H1 (cell line): ENCODE measurements around the gene FRMD4A. TPM values are rescaled to one million over a fixed set of nuclear protein-coding genes. Genes with fewer than 3 reads are reported as not detected.

ENCODE experiments used
- CTCF ChIA-PET: fragments of 300-600 bp; sonication (Branson Sonifier 250); formaldehyde crosslinking; loops from one replicate; lab custom pipeline; 2021; ENCODE audit not compliant: partially characterized antibody; lab: Charles Lee
- POLR2A ChIA-PET: fragments of 300-600 bp; sonication (Branson Sonifier 250); formaldehyde crosslinking; loops from one replicate; lab custom pipeline; 2021; ENCODE audit warnings: inconsistent platforms; ENCODE audit not compliant: partially characterized antibody; lab: Charles Lee
- DNase-seq, 2 experiments: peaks; one replicate each; pipeline versions ENCODE4 v3.0.0 to v3.0.0-alpha.2; 2010 to 2022; ENCODE audit warnings: low spot score in 2 of 2, low read depth in 1 of 2, mixed read lengths in 1 of 2
- FAIRE-seq: peaks from 2 replicates; lab custom pipeline; 2011; peaks lifted over from hg19 to GRCh38; lab: Jason Lieb, UNC
- H2AFZ ChIP-seq: 2 replicates; pipeline ENCODE4 v1.8.1; 2012; ENCODE audit warnings: low read length, inconsistent platforms
- H2AK5ac ChIP-seq: 2 replicates; pipeline ENCODE4 v1.6.1; 2013; ENCODE audit warnings: low read depth, low read length
- H2BK120ac ChIP-seq: replicated peaks from 2 replicates; pipeline ENCODE3; 2013; ENCODE audit warnings: low read depth, low read length, inconsistent platforms
- H2BK12ac ChIP-seq: 2 replicates; pipeline ENCODE4 v1.6.1; 2013; ENCODE audit warnings: low read depth, low read length
- H2BK15ac ChIP-seq: 2 replicates; pipeline ENCODE4 v1.6.1; 2013; ENCODE audit warnings: low read length
- H2BK20ac ChIP-seq: 2 replicates; pipeline ENCODE4 v1.6.1; 2013; ENCODE audit warnings: low read length
- H2BK5ac ChIP-seq: 2 replicates; pipeline ENCODE4 v1.6.1; 2013; ENCODE audit warnings: low read depth, low read length
- H3K14ac ChIP-seq: 2 replicates; pipeline ENCODE4 v1.6.1; 2013; ENCODE audit warnings: inconsistent platforms; ENCODE audit not compliant: insufficient read length
- H3K18ac ChIP-seq: 2 replicates; pipeline ENCODE4 v1.6.1; 2013; ENCODE audit warnings: low read length; ENCODE audit errors: extremely low read depth
- H3K23ac ChIP-seq: 2 replicates; pipeline ENCODE4 v1.6.1; 2013; ENCODE audit warnings: inconsistent platforms; ENCODE audit not compliant: insufficient read length
- H3K23me2 ChIP-seq: 2 replicates; pipeline ENCODE4 v1.6.1; 2013; ENCODE audit warnings: low read depth, low read length
- H3K27ac ChIP-seq: 2 replicates; pipeline ENCODE4 v1.6.1; 2011; ENCODE audit warnings: low read depth, low read length, inconsistent platforms
- H3K27me3 ChIP-seq, 4 experiments: replicated peaks in 1 of 4; 1 replicate in 1 of 4; 2 replicates in 3 of 4; pipeline versions ENCODE4 v1.6.1 to v1.8.1; 2011 to 2013; ENCODE audit warnings: low read length in 3 of 4, mild to moderate bottlenecking in 3 of 4, inconsistent platforms in 2 of 4, mixed read lengths in 2 of 4, moderate library complexity in 1 of 4; ENCODE audit not compliant: control insufficient read depth in 3 of 4, insufficient read depth in 3 of 4; ENCODE audit errors: extremely low read depth in 1 of 4
- H3K36me3 ChIP-seq, 4 experiments: 2 replicates each; pipeline versions ENCODE4 v1.6.1 to v1.8.1; 2011 to 2013; ENCODE audit warnings: mild to moderate bottlenecking in 4 of 4, low read length in 3 of 4, moderate library complexity in 2 of 4, control low read depth in 1 of 4, inconsistent platforms in 1 of 4; ENCODE audit not compliant: insufficient read depth in 4 of 4, control insufficient read depth in 2 of 4
- H3K4ac ChIP-seq: replicated peaks from 2 replicates; pipeline ENCODE3; 2013; ENCODE audit warnings: low read length, low read depth, mixed read lengths, inconsistent platforms; ENCODE audit not compliant: insufficient read length
- H3K4me1 ChIP-seq, 4 experiments: replicated peaks in 1 of 4; 1 replicate in 1 of 4; 2 replicates in 3 of 4; pipeline versions ENCODE4 v1.6.1 to v1.8.1; 2011 to 2013; ENCODE audit warnings: low read length in 3 of 4, inconsistent platforms in 2 of 4, mixed read lengths in 1 of 4; ENCODE audit not compliant: insufficient read depth in 4 of 4, control insufficient read depth in 3 of 4
- H3K4me2 ChIP-seq, 2 experiments: 2 replicates each; pipeline versions ENCODE4 v1.6.1 to v1.8.1; 2011 to 2013; ENCODE audit warnings: low read depth in 2 of 2, low read length in 2 of 2, control low read depth in 1 of 2, inconsistent platforms in 1 of 2, mild to moderate bottlenecking in 1 of 2; ENCODE audit not compliant: insufficient read depth in 1 of 2
- H3K4me3 ChIP-seq, 4 experiments: fragments of 200-600, 300-600 bp in 1 of 4; sonication (generic), shearing (Covaris generic), sonication (Bioruptor Twin) in 1 of 4; 2 replicates each; pipeline versions ENCODE4 v1.5.1 to v1.8.1; 2011 to 2016; ENCODE audit warnings: low read length in 4 of 4, low read depth in 3 of 4, control low read depth in 2 of 4, inconsistent platforms in 2 of 4, mild to moderate bottlenecking in 2 of 4, mixed read lengths in 1 of 4, moderate library complexity in 1 of 4; ENCODE audit not compliant: insufficient read depth in 2 of 4; ENCODE audit errors: extremely low read depth in 1 of 4
- H3K56ac ChIP-seq: replicated peaks from 2 replicates; pipeline ENCODE3; 2013; ENCODE audit warnings: low read depth, mild to moderate bottlenecking, mixed read lengths, low read length, inconsistent platforms; ENCODE audit not compliant: insufficient read length
- H3K79me1 ChIP-seq: 2 replicates; pipeline ENCODE4 v1.6.1; 2013; ENCODE audit warnings: low read depth, low read length, control low read depth
- H3K79me2 ChIP-seq, 2 experiments: 2 replicates each; pipeline versions ENCODE4 v1.6.1 to v1.8.1; 2012 to 2013; ENCODE audit warnings: low read length in 2 of 2, mild to moderate bottlenecking in 2 of 2, inconsistent platforms in 1 of 2; ENCODE audit not compliant: insufficient read depth in 2 of 2, control insufficient read depth in 1 of 2
- H3K9ac ChIP-seq, 4 experiments: replicated peaks in 1 of 4; 1 replicate in 1 of 4; 2 replicates in 3 of 4; pipeline versions ENCODE4 v1.6.1 to v1.8.1; 2011 to 2013; ENCODE audit warnings: low read depth in 3 of 4, low read length in 3 of 4, control low read depth in 2 of 4, mild to moderate bottlenecking in 2 of 4, moderate library complexity in 2 of 4, inconsistent platforms in 1 of 4; ENCODE audit errors: extremely low read depth in 1 of 4
- H3K9me3 ChIP-seq, 2 experiments: 2 replicates each; pipeline versions ENCODE4 v1.6.1 to v1.8.1; 2012 to 2013; ENCODE audit warnings: mild to moderate bottlenecking in 2 of 2, moderate library complexity in 2 of 2, control low read depth in 1 of 2, inconsistent platforms in 1 of 2, low read depth in 1 of 2, low read length in 1 of 2, mixed read lengths in 1 of 2; ENCODE audit not compliant: insufficient read depth in 2 of 2
- H4K20me1 ChIP-seq, 2 experiments: replicated peaks in 1 of 2; 2 replicates each; pipeline versions ENCODE3 to v1.8.1; 2011 to 2013; ENCODE audit warnings: inconsistent platforms in 2 of 2, low read length in 2 of 2, mild to moderate bottlenecking in 1 of 2; ENCODE audit not compliant: insufficient read depth in 2 of 2, control insufficient read depth in 1 of 2
- H4K5ac ChIP-seq: 2 replicates; pipeline ENCODE4 v1.6.1; 2013; ENCODE audit warnings: low read length, low read depth, mixed read lengths, inconsistent platforms; ENCODE audit not compliant: insufficient read length
- H4K8ac ChIP-seq: 2 replicates; pipeline ENCODE4 v1.8.0; 2013; ENCODE audit warnings: mild to moderate bottlenecking, moderate library complexity, low read length, inconsistent platforms; ENCODE audit not compliant: insufficient read depth; ENCODE audit errors: extremely low read depth
- H4K91ac ChIP-seq: replicated peaks from 2 replicates; pipeline ENCODE3; 2013; ENCODE audit warnings: low read length, mixed read lengths, inconsistent platforms; ENCODE audit not compliant: insufficient read length
- ASH2L ChIP-seq: fragments of 200-600, 300-600 bp; sonication (generic); IDR thresholded peaks from one replicate; pipeline ENCODE4 v1.7.1; 2017; ENCODE audit warnings: low read length
- BACH1 ChIP-seq: IDR thresholded peaks from 2 replicates; pipeline ENCODE4 v1.6.1; 2012; ENCODE audit warnings: low read length, improper control_type of control experiment
- BRCA1 ChIP-seq: IDR thresholded peaks from 2 replicates; pipeline ENCODE4 v1.6.1; 2012; ENCODE audit warnings: low read depth, low read length, improper control_type of control experiment
- CEBPB ChIP-seq: IDR thresholded peaks from 2 replicates; pipeline ENCODE4 v1.6.1; 2012; ENCODE audit warnings: low read depth, low read length
- EZH2 ChIP-seq: fragments of 200-600 bp; sonication (generic); IDR thresholded peaks from 2 replicates; pipeline ENCODE4 v1.7.1; 2012; ENCODE audit warnings: low read depth, mild to moderate bottlenecking, moderate library complexity, low read length, inconsistent platforms; ENCODE audit not compliant: severe bottlenecking
- HDAC6 ChIP-seq: IDR thresholded peaks from one replicate; pipeline ENCODE4 v1.7.1; 2012; ENCODE audit warnings: low read depth, mild to moderate bottlenecking, inconsistent platforms, low read length, moderate library complexity
- JUN ChIP-seq: IDR thresholded peaks from 2 replicates; pipeline ENCODE4 v1.6.1; 2011; ENCODE audit warnings: low read depth, mild to moderate bottlenecking, improper control_type of control experiment, low read length
- PHF8 ChIP-seq: fragments of 200-600 bp; sonication (generic); conservative IDR thresholded peaks from 2 replicates; pipeline ENCODE4 v1.7.1; 2012; ENCODE audit warnings: low read depth, mild to moderate bottlenecking, inconsistent platforms, low read length, moderate library complexity
- POU5F1 ChIP-seq: IDR thresholded peaks from 2 replicates; pipeline ENCODE4 v1.6.1; 2011; ENCODE audit warnings: low read depth, mild to moderate bottlenecking, low read length, moderate library complexity
- RXRA ChIP-seq: IDR thresholded peaks from 2 replicates; pipeline ENCODE4 v1.6.1; 2011; ENCODE audit warnings: low read depth, mild to moderate bottlenecking, low read length, moderate library complexity; ENCODE audit not compliant: insufficient read depth
- SRF ChIP-seq: IDR thresholded peaks from 2 replicates; pipeline ENCODE4 v1.6.1; 2011; ENCODE audit warnings: mild to moderate bottlenecking, low read depth, low read length, moderate library complexity
- TAF1 ChIP-seq: IDR thresholded peaks from 2 replicates; pipeline ENCODE4 v1.6.1; 2011; ENCODE audit warnings: mild to moderate bottlenecking, low read depth, low read length
- WGBS, 2 experiments: shearing (Covaris generic) in 1 of 2; methylation state at CpG; one replicate each; pipeline versions ENCODE4 v1.1.6 to v1.1.7; 2013 to 2015; ENCODE audit warnings: low lambda C conversion rate in 2 of 2, mixed read lengths in 2 of 2, inconsistent platforms in 1 of 2, low coverage in 1 of 2, missing lambda C conversion rate in 1 of 2; ENCODE audit not compliant: insufficient replicate concordance in 2 of 2, insufficient coverage in 1 of 2, insufficient read length in 1 of 2; ENCODE audit errors: extremely low coverage in 1 of 2, missing lambda C conversion rate in 1 of 2; 5-methylcytosine and 5-hydroxymethylcytosine counted together
- polyA plus RNA-seq, 7 experiments: library from polyadenylated mRNA; depleted of rRNA in 3 of 7; stranded (reverse) in 5 of 7; unstranded in 2 of 7; fragments of >200 nt in 5 of 7; fragments of 200-250 nt in 2 of 7; gene quantifications; 1 replicate in 5 of 7; 2 replicates in 1 of 7; 4 replicates in 1 of 7; pipeline versions ENCODE4 v1.2.1 to v1.2.3, GENCODE V29; 2011 to 2013; ENCODE audit warnings: missing spikeins in 2 of 7, mixed read lengths in 2 of 7
- total RNA-seq: library from RNA; stranded (reverse); fragmentation: NEBNext Ultra II Directional; extraction: Animal tissue kit (Norgen Biotek cat#: 25700); gene quantifications from 2 replicates; pipeline ENCODE4 v1.2.1, GENCODE V29; 2021
- TF ChIP-seq, protein P1 (sequence below), 3 experiments: IDR thresholded peaks; 1 replicate in 2 of 3; 2 replicates in 1 of 3; pipeline versions ENCODE4 v1.5.1 to v1.6.1; 2011; ENCODE audit warnings: low read length in 3 of 3, mild to moderate bottlenecking in 3 of 3, inconsistent platforms in 2 of 3, low read depth in 1 of 3, moderate library complexity in 1 of 3; ENCODE audit not compliant: insufficient read depth in 1 of 3; ENCODE audit errors: control extremely low read depth in 1 of 3

The FRMD4A gene
- total and polyA plus RNA-seq, 2 of the 8 experiments (the other 6 are each of a cell fraction or from before 2014, with no cell fraction given), result 38.6 to 39.6 TPM

DNA sequence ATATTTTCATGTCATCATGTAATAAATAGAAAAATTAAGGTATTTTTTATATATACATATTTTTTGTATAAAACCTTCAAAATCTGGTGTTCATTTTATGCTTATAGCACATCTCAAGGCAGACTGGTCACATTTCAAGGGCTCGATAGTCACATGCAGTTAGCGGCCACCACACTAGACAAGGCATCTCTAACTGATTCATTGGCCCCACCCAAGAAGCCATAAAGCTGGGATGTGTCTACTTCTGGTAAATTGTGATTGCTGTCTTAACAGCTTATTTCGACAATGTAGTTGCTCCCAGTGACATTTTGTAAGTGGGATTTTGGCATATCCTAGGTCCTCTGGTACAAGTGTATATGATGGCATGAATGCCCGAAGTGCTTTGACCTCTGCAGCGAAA, 168.7 kb downstream of the FRMD4A start:
- Histone ChIP-seq H4K20me1 (no peaks in the 10 kb centered on the region), H2BK15ac (peak overlapping the region; percentile 95), H2AK5ac (no peak overlapping the region), H3K4me3 (no peak overlapping the region), H2BK120ac (no peak overlapping the region), H3K23ac (no peak overlapping the region), H2AFZ (no peak overlapping the region), H3K79me1 (no peaks in the 10 kb centered on the region), H2BK5ac (peak overlapping the region; percentile 3; the same call in 1 of the 2 replicates), H4K91ac (no peak overlapping the region), H3K9ac (no peak overlapping the region), H4K5ac (no peak overlapping the region), H2BK20ac (no peak overlapping the region), H3K36me3 (no peaks in the 10 kb centered on the region), H3K79me2 (no peaks in the 10 kb centered on the region), H3K18ac (no peak overlapping the region), H3K14ac (no peak overlapping the region), H3K4me2 (no peak overlapping the region), H3K27ac (no peak overlapping the region), H3K4me1 (peaks cover 0 to 11% (median 2%) of the 10 kb centered on the region in 4 experiments; a peak in 4 of 7 replicates), H2BK12ac (no peak overlapping the region), H3K4ac (no peak overlapping the region), H3K9me3 (no peaks in the 10 kb centered on the region), H3K56ac (no peak overlapping the region), H4K8ac (no peak overlapping the region), H3K27me3 (no peaks in the 10 kb centered on the region), H3K23me2 (no peaks in the 10 kb centered on the region)
- WGBS, 2 experiments, result 97% methylated on average over 5 of the region's 5 CpGs; no CpG with 5 or more reads in 1 of the 2 experiments
- FAIRE-seq (no peak), DNase-seq (no peak)
- ChIA-PET POLR2A (interaction anchor here (2.6 kb wide), 1 partner anchor 23 kb away, joined by 11 read pairs; no protein-coding TSS in a partner anchor), CTCF (no interaction called here)
- TF ChIP-seq EZH2 (no peak), BRCA1 (no peak), SRF (no peak), POU5F1 (no peak), BACH1 (no peak), TAF1 (no peak), RXRA (no peak), PHF8 (no peak), JUN (no peak), CEBPB (no peak), HDAC6 (no peak), ASH2L (no peak)
- TF ChIP-seq, protein P1, sequence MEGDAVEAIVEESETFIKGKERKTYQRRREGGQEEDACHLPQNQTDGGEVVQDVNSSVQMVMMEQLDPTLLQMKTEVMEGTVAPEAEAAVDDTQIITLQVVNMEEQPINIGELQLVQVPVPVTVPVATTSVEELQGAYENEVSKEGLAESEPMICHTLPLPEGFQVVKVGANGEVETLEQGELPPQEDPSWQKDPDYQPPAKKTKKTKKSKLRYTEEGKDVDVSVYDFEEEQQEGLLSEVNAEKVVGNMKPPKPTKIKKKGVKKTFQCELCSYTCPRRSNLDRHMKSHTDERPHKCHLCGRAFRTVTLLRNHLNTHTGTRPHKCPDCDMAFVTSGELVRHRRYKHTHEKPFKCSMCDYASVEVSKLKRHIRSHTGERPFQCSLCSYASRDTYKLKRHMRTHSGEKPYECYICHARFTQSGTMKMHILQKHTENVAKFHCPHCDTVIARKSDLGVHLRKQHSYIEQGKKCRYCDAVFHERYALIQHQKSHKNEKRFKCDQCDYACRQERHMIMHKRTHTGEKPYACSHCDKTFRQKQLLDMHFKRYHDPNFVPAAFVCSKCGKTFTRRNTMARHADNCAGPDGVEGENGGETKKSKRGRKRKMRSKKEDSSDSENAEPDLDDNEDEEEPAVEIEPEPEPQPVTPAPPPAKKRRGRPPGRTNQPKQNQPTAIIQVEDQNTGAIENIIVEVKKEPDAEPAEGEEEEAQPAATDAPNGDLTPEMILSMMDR (IDR thresholded peaks at IDR 0.05; ENCODE audit: control extremely low read depth in 1 of 3, insufficient read depth in 1 of 3, low read depth in 1 of 3, low read length in 3 of 3), result no peak
